KMS-11 (cell line): ENCODE measurements around the gene PSRC1.

Experiments
- H2AFZ ChIP-seq: fragments of 200-600 bp; sonication (generic); 2 replicates; pipeline ENCODE4 v1.6.1; 2016; ENCODE audit warnings: antibody characterized with exemption, mixed run types, low read depth
- H3K27ac ChIP-seq: fragments of 200-600 bp; sonication (generic); 2 replicates; pipeline ENCODE4 v1.6.1; 2016; ENCODE audit warnings: mild to moderate bottlenecking, mixed run types
- H3K27me3 ChIP-seq: fragments of 200-600 bp; sonication (generic); 2 replicates; pipeline ENCODE4 v1.6.1; 2017; ENCODE audit warnings: mild to moderate bottlenecking, low read depth, mixed run types, moderate library complexity; ENCODE audit not compliant: insufficient read depth
- H3K36me3 ChIP-seq: fragments of 200-600 bp; sonication (generic); 2 replicates; pipeline ENCODE4 v1.6.1; 2017; ENCODE audit warnings: mild to moderate bottlenecking, mixed run types; ENCODE audit not compliant: insufficient read depth
- H3K4me1 ChIP-seq: fragments of 200-600 bp; sonication (generic); 2 replicates; pipeline ENCODE4 v1.6.1; 2016; ENCODE audit warnings: mild to moderate bottlenecking, low read depth, mixed run types; ENCODE audit not compliant: poor library complexity, severe bottlenecking
- H3K4me2 ChIP-seq: fragments of 200-600 bp; sonication (generic); 2 replicates; pipeline ENCODE4 v1.7.0; 2016; ENCODE audit warnings: mild to moderate bottlenecking, mixed run types
- H3K4me3 ChIP-seq: fragments of 200-600 bp; sonication (generic); IDR thresholded peaks from 2 replicates; pipeline ENCODE4 v1.6.1; 2017; ENCODE audit warnings: low read depth, low read length, mixed read lengths; ENCODE audit not compliant: insufficient read depth
- H3K79me2 ChIP-seq: fragments of 200-600 bp; sonication (generic); 2 replicates; pipeline ENCODE4 v1.6.1; 2016; ENCODE audit warnings: low read depth, mixed run types; ENCODE audit not compliant: insufficient read depth
- H3K9ac ChIP-seq: fragments of 200-600 bp; sonication (generic); 2 replicates; pipeline ENCODE4 v1.6.1; 2016; ENCODE audit warnings: mild to moderate bottlenecking, mixed run types
- H4K20me1 ChIP-seq: fragments of 200-600 bp; sonication (generic); 2 replicates; pipeline ENCODE4 v1.6.1; 2016; ENCODE audit warnings: mild to moderate bottlenecking, mixed run types; ENCODE audit not compliant: insufficient read depth
- CTCF ChIP-seq: fragments of 200-600 bp; sonication (generic); conservative IDR thresholded peaks from 2 replicates; pipeline ENCODE4 v1.6.1; 2017; ENCODE audit warnings: low read depth, mild to moderate bottlenecking, antibody characterized with exemption, low read length, moderate library complexity, mixed read lengths

PSRC1 gene

DNA sequence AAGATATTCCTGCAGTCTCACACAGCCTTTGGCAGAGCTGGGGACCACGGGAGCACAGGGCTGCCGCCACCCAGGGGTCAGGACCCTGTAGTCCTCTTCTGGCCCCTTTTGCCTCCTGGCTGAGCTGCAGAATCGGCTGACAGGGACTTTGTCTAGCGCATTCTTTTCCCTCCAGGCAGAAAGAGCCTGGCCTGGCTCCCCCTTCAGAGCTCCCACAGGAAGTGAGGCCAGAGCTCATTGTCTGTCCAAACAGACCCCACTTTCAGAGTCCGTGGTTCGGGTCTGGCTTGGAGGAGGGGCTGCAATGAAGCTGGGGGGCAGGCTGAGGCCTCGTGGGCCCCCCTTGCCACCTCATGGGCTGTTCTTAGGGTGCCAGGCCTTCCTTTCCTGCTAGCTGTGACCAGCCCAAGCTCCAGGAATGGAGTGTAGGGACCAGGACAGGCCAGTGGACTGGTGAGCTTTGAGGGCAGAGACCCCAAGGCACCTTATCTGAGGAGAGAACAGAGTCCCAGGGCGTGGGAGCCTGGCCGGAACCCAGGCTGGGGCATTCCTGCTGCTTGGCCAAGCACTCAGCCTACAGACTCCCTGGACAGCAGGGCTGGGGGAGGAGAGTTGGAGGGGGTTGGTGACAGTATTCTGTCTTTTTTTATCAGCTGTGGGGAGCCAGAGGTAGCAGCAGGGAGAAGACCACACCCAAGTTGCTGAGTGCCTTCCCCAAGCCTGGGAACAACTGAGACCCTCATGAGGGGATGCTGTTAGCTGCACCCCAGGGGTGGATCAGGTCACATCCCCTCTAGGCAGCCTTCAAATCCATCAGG lies 28.9 kb downstream of the PSRC1 start:
- no peak overlapping the region for H3K27ac ChIP-seq
- no peaks in the 10 kb centered on the region for H3K36me3 ChIP-seq
- H3K4me3 ChIP-seq: no peak overlapping the region
- no peak overlapping the region for H3K4me2 ChIP-seq
- H3K9ac ChIP-seq: no peak overlapping the region
- no peaks in the 10 kb centered on the region for H3K79me2 ChIP-seq
- no peaks in the 10 kb centered on the region for H3K27me3 ChIP-seq
- peaks cover 7% of the 10 kb centered on the region for H3K4me1 ChIP-seq
- no peaks in the 10 kb centered on the region for H4K20me1 ChIP-seq
- no peak overlapping the region for H2AFZ ChIP-seq
- no peak for TF ChIP-seq CTCF

DNA sequence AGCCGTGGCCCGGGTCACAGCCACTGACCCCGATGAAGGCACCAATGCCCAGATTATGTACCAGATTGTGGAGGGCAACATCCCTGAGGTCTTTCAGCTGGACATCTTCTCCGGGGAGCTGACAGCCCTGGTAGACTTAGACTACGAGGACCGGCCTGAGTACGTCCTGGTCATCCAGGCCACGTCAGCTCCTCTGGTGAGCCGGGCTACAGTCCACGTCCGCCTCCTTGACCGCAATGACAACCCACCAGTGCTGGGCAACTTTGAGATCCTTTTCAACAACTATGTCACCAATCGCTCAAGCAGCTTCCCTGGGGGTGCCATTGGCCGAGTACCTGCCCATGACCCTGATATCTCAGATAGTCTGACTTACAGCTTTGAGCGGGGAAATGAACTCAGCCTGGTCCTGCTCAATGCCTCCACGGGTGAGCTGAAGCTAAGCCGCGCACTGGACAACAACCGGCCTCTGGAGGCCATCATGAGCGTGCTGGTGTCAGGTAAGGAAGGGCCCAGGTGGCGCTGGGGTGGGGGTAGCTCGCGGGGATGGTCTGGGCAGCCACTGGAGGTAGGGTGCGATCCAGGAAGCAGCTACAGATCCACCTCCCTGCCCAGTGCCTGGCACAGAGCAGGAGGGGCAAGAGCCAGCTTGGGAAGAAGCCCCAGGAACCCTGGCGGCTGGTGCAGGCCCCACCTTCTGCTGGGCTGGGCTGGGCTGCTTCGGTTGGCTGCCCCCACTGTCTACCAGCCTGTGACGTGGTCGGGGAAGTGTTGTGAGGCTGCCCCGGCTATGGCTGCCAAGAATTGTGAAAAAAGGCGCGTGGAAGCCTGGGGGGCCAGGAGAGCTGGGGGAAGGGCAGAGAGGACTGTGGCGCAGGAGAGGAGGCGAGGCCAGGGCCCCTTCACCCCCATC lies 29.8 kb downstream of the PSRC1 start:
- Histone ChIP-seq H3K27me3 (no peaks in the 10 kb centered on the region), H4K20me1 (no peaks in the 10 kb centered on the region), H3K4me2 (no peak overlapping the region), H2AFZ (no peak overlapping the region), H3K27ac (no peak overlapping the region), H3K4me3 (no peak overlapping the region), H3K4me1 (peaks cover 10% of the 10 kb centered on the region), H3K36me3 (no peaks in the 10 kb centered on the region), H3K79me2 (no peaks in the 10 kb centered on the region), H3K9ac (no peak overlapping the region)
- TF ChIP-seq CTCF: no peak

- TF ChIP-seq CTCF: no peak
- no peaks in the 10 kb centered on the region for H3K27me3 ChIP-seq
- H4K20me1 ChIP-seq: no peaks in the 10 kb centered on the region
Observed at GRCh38 chr1:109252167-109252892, 30.6 kb downstream of the PSRC1 start.

More at GRCh38 chr1:109252167-109252892, 30.6 kb downstream of the PSRC1 start:
- no peak overlapping the region for H2AFZ ChIP-seq
- H3K79me2 ChIP-seq: no peaks in the 10 kb centered on the region
- no peaks in the 10 kb centered on the region for H3K36me3 ChIP-seq
- H3K9ac ChIP-seq: no peak overlapping the region
- H3K4me3 ChIP-seq: no peak overlapping the region
- H3K27ac ChIP-seq: no peak overlapping the region
- no peak overlapping the region for H3K4me2 ChIP-seq
- H3K4me1 ChIP-seq: peaks cover 10% of the 10 kb centered on the region
